Astrocyte of the cerebellum (primary cell): ENCODE data around the gene INSYN2B.
A peak's percentile ranks its signal among the peaks of the same experiment; 100 is the strongest.

ENCODE experiments used
- DNase-seq: peaks from one replicate; pipeline ENCODE4 v3.0.0-alpha.2; 2011; ENCODE audit warnings: low read depth
- H3K4me3 ChIP-seq: 2 replicates; pipeline ENCODE4 v1.5.1; 2011; ENCODE audit warnings: mild to moderate bottlenecking, low read depth, low read length, moderate library complexity
- in situ Hi-C: cut with HindIII; loops from 2 replicates; pipeline ENCODE4 v1.10.0; 2017; ENCODE audit warnings: low sequenced_read_pairs
- TF ChIP-seq, protein P1 (sequence below): IDR thresholded peaks from 2 replicates; pipeline ENCODE4 v1.5.1; 2012; ENCODE audit warnings: low read length, low read depth, moderate library complexity, mild to moderate bottlenecking; ENCODE audit errors: missing control alignments

Gene INSYN2B

DNA sequence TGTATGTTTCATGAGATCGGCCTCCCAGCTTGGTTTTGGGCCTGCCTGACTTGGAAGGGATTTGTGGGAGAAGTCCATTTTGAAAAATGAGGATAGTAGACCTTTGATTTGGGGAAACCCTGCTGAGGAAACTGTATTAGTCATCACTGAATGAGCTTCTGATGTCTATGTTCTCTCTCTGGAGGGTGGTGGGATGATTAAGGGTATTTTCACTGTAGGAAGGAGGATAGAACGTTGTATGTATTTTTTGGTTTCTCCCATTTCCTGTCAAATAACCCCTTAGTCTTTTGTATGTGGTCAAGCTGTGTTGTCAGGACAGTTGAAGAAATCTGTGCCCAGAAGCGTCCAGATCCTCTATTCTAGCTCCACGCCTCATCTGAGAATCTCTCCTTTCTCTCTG is 151.9 kb downstream of the INSYN2B start:
- H3K4me3 ChIP-seq: no peak overlapping the region
- TF ChIP-seq, protein P1, sequence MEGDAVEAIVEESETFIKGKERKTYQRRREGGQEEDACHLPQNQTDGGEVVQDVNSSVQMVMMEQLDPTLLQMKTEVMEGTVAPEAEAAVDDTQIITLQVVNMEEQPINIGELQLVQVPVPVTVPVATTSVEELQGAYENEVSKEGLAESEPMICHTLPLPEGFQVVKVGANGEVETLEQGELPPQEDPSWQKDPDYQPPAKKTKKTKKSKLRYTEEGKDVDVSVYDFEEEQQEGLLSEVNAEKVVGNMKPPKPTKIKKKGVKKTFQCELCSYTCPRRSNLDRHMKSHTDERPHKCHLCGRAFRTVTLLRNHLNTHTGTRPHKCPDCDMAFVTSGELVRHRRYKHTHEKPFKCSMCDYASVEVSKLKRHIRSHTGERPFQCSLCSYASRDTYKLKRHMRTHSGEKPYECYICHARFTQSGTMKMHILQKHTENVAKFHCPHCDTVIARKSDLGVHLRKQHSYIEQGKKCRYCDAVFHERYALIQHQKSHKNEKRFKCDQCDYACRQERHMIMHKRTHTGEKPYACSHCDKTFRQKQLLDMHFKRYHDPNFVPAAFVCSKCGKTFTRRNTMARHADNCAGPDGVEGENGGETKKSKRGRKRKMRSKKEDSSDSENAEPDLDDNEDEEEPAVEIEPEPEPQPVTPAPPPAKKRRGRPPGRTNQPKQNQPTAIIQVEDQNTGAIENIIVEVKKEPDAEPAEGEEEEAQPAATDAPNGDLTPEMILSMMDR: no peak
- in situ Hi-C loops: no loop called here
- DNase-seq: no peak

GRCh38 chr5:169827769-169828168 is 152.5 kb downstream of the INSYN2B start:
- in situ Hi-C loops: no loop called here

GRCh38 chr5:169826618-169827017 is 153.7 kb downstream of the INSYN2B start:
- DNase-seq: no peak
- in situ Hi-C loops: no loop called here
- TF ChIP-seq, protein P1: peak; percentile 6
- H3K4me3 ChIP-seq: no peak overlapping the region

More at GRCh38 chr5:169827769-169828168, 152.5 kb downstream of the INSYN2B start:
- DNase-seq: no peak
- TF ChIP-seq, protein P1: no peak
- H3K4me3 ChIP-seq: no peak overlapping the region

DNA sequence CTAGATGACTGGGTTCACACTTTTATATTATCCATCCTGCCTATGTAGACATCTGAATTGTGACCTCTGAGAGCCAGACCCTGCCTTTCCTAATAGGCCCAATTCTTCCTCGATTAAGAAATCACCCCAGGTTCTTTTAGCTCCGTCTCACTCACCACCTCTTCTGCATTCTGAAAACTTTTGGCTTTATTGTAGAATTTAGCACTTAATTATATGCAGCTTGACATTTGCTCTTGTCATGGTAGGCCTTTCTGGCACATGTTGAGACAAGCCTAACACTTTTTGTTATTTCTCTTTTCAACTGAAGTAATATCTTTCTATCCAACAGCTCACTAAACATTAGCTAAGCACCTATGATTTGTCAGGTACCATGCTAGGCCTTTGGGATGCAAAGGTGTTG is 163.3 kb downstream of the INSYN2B start:
- TF ChIP-seq, protein P1: no peak
- no peak for DNase-seq
- in situ Hi-C loops: no loop called here
- no peak overlapping the region for H3K4me3 ChIP-seq

DNA sequence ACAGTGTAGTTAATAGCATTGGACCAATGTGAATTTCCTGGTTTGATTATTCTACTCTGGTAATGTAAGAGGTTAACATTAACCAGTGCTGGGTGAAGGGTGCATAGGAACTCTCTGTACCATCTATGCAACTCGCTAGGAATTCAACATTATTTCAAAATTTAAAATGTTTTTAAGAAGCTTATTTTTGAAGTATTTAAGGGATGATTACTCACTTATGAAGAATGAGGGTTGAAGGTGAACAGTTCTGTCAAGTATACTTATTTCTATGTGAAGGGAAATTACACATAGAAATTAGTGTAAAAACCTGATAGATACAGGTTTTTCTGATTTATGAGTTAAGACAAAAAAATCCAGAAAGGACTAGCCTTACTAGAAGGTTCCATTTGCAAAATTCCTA is 165.8 kb downstream of the INSYN2B start:
- in situ Hi-C loops: no loop called here
- no peak overlapping the region for H3K4me3 ChIP-seq
- TF ChIP-seq, protein P1: no peak
- no peak for DNase-seq
